NCI-H1436 treated with DMSO at 0.1 percent for 48 hours (cell line): ENCODE measurements around the gene TMC6.
A peak's percentile ranks its signal among the peaks of the same experiment; 100 is the strongest.

ENCODE experiments used
- DNase-seq: peaks from one replicate; lab custom pipeline; 2025; lab: John Stamatoyannopoulos, UW

TMC6 gene

DNA sequence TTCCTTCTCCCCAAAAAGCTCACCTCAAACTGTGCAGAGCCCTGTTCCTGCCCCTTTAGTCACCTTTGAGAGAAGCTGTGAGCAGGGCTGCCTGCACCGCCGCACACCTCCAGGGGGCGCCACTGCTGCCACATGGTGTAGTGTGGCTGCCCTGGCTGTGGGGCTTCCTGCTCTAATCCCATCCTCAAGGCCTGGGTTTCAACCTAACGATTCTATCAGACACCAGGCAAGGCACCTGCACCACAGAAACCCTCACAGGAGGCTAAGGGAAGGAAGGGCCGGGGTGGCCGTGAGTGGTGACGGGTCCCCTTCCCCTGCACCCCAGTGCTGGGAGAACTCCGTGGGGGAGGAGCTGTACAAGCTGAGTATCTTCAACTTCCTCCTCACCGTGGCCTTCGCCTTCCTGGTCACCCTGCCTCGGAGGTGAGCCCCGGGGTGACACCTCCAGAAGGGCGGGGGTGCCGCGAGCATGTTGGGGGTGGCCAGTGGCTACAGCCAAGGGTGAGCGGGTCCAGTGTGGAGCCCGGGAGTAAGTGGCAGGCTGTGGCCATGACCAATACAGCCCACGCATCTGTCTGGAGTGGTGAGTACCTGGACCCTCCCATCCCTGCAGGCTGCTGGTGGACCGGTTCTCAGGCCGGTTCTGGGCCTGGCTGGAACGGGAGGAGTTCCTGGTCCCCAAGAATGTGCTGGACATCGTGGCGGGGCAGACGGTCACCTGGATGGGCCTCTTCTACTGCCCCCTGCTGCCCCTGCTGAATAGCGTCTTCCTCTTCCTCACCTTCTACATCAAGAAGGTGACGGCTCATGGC, 9.0 kb upstream of the TMC6 start:
- DNase-seq, result no peak

DNA sequence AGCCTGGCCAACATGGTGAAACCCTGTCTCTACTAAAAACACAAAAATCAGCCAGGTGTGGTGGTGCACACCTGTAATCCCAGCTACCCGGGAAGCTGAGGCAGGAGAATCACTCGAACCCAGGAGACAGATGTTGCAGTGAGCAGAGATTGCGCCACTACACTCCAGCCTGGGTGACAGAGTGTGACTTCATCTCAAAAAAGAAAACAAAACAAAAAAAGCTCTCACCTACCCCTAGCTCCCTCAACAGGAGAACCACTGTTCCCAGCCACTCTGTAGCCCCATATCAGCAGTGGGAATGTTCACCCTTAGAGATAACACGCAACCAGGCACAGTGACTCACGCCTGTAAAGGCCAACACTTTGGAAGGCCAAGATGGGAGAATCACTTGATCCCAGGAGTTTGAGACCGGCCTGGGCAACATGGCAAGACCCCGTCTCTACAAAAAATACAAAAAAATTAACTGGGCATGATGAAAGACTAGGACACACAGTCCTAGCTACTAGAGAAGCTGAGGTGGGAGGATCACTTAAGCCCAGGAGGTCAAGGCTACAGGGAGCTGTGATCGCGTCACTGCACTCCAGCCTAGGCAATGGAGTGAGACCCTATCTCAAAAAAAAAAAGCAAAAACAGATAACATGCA, 7.4 kb upstream of the TMC6 start:
- no peak for DNase-seq

DNA sequence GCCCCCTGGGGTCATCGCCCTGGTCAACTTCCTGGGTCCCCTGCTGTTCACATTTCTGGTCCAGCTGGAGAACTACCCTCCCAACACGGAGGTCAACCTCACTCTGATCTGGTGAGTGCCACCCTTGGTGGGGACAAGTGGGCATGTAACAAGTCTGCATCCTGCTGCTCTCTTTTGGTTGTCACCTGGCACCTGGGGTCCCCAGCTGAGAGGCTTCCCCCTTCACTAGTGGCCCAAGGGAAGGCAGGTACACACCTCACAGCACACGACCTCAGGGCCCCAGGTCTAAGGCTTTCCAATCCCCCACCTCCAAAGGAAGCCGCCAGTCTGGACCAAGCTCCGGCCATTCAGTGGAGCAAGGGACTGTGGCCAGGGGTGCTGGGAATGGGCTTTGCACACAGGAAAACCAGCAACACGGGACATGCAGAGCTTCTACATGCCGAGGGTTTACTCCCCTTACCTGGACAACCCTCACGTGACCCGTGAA, 6.4 kb upstream of the TMC6 start:
- no peak for DNase-seq

DNA sequence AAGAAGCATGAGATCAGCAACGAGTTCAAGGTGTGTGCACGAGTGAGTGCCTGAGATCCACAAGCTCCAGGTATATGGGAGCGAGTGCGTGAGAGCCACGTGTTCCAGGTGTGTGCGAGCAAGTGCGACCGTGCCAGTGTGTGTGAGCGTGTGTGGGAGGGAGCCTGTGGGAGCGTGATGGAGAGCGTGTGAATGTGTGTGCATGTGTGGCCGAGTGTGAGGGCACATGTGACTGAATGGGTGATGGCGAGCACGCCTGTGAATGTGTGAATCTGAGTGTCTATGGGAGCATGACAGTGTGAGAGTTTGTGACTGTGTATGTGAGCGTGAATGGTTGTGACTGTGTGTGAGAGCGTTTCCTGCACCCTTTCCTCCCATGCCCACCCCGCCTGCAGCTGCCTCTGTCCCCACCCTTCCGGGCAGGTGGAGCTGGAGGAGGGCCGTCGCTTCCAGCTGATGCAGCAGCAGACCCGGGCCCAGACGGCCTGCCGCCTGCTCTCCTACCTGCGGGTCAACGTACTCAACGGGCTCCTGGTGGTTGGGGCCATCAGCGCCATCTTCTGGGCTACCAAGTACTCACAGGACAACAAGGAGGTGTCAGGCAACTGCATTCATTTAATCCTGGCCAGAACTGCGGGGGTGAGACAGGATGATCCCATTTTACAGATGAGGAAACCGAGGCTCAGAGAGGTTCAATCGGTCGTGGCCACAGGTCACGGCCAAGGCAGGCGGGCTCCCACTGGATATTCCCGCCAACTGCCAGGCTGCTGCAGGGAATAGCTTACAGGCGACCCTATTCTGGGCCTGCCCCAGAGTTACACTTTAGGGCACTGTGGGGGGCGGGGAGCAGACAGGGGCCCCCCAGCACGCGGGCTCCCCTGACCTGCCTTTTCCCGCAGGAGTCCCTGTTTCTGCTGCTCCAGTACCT, 5.7 kb upstream of the TMC6 start:
- peak; percentile 46 for DNase-seq

DNA sequence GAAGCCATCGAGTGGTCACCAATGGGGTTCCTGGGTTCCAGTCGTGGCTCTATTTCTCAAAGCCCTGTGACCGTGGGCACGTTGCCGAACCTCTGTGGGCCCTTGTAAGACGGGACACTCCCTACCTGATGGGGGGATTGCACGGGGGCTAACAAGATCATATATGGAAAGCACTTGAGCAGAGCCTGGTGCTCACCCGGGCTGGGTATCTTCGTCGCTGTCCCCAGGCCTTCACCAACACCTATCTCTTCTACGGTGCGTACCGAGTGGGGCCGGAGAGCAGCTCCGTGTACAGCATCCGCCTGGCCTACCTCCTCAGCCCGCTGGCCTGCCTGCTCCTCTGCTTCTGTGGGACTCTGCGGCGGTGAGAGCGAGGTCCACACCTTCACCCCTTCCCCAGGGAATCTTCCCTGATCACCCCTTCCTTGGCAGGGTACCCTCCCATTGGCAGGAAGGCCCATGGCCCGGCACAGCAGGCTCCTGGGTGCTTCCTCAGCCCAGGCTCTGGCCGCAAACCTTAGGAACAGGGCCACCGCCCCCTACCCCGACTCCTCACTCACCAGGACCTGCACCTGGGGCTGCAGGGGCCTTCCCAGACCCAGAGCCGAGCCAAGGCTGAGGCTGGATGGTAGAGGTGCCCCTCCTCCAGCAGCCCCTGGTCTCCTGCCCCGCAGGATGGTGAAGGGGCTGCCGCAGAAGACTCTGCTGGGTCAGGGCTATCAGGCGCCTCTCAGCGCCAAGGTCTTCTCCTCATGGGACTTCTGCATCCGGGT, 4.8 kb upstream of the TMC6 start:
- no peak for DNase-seq

DNA sequence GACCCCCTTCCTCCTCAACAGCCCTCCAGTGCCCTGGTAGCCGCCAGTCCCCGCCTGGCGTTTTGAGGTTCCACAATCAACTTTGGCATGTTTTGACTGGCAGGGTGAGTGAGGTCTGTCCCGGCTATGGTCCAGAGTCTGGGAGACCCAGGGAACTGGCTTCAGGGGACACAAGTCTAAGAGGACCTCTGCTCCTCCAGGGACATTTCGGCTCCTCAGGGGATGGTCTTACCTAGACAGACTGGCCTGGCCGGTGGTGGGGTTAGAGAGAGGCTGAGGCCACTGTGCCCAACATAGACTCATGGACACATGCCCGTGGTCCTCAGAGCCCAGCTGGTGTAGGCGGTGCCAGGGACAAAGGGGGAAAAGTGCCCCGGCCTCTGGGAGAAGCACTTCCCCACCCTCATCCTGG, 4.2 kb upstream of the TMC6 start:
- DNase-seq, result no peak

DNA sequence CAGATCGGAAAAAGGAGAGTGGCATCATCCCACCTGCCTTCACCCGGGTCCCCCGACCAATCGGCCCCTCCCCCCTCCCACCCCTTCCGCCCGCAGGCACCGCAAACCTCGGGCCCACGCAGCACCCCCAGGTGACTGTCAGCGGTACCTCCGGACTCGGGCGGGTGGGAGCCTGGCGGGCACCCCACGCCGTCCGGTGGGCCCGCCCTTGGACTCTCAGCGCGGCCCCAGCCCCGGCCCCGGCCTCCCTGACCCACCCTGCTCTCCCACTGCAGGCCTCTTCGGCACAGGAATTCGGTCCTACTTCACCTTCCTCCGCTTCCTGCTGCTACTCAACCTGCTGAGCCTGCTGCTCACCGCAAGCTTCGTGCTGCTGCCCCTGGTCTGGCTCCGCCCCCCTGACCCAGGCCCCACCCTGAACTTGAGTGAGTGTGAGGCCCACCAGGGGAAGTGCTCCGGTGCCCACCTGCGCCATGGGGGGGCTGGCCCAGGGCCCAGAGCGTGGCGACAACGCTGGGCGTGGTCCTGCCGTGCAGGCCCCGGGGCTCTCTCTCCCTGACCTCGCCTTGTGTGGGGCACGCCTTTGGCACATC, 3.6 kb upstream of the TMC6 start:
- DNase-seq, result no peak

DNA sequence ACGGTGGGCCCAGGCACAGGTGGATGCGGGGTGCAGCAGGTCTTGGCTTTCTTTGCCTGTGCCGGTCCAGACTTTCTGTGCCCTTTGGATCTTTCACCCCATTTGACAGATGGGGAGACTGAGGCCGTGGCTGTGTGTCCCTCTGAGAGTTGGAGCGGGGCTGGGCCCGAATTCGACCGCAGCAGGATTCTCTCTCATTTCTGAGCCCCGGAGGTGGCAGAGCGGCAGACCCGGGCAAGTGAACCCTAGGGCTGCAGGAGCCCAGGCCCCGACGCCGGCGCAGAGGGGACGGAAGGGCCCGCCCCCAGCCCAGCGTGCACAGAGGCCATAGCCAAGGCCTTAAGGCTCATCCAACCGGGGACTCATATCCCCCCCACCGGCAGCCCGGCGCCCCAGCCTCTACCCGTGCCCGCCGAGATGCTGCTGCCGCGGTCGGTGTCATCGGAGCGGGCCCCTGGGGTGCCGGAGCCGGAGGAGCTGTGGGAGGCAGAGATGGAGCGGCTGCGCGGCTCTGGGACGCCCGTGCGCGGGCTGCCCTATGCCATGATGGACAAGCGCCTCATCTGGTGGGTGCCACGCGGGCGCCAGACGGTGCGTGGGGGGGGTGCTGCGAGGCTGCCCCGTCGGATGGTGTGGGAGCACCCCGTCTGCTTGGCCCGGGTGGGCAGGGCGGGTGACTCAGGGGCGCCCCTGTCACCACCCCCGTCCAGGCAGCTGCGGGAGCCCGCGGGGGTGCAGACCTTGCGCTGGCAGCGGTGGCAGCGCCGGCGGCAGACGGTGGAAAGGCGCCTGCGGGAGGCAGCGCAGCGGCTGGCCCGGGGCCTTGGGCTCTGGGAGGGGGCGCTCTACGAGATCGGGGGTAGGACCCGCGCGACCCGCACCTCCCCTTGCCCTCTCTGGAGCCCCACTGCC, 2.9 kb upstream of the TMC6 start:
- DNase-seq, result no peak

DNA sequence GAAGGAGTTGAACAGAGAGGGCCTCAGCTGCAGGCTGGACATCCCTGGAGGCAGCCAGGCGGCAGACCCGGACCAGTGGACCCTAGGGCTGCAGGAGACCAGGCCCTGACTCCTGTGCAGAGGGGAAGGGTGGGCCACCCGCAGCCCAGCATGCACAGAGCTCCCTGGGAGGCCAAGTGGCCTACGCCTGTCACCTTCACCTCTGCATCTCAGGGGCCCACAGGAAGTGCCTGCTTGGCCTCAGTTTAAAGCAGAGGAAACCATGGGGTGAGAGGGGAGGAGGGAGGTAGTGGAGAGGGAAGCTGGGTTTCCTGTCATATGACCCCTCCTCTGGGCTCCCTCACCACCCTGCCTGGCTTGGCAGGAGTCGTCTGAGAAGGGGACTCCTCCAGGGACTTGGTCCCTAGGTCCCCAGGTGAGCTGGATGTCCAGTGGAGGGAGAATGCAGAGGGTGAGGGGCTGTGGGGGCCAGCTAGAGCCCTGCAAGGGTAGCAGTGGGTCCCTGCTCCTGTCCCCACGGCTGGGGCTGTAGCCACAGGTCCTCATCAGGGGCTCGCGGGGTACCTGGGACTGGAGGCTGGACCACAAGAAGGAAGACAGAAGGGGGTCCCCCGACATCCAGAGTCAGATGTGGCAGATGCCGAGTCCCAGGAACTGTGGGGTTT, 2.0 kb upstream of the TMC6 start, which contains the start of gene TMC8:
Gene TMC8 (plus strand): TSS at position 335 of the 665 bp plus-strand sequence. CDS start 818 bp downstream, outside the sequence.
- no peak for DNase-seq

DNA sequence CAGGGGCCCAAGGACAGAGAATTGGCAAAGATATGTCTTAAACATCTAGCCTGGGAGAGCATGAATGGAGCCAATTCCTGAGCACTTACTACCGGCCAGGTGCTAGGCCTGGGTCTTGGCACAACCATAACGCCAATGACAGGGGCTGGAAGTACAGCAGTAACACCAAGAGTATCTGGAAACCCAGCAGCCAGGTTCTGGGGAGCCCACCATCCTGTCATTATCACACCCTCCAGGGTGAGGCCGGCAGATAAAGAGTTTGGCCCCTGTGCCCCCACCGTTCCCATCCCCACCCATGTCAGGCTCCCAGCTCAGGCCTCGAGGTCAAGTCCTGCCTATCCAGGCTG, 1.5 kb upstream of the TMC6 start:
- no peak for DNase-seq

DNA sequence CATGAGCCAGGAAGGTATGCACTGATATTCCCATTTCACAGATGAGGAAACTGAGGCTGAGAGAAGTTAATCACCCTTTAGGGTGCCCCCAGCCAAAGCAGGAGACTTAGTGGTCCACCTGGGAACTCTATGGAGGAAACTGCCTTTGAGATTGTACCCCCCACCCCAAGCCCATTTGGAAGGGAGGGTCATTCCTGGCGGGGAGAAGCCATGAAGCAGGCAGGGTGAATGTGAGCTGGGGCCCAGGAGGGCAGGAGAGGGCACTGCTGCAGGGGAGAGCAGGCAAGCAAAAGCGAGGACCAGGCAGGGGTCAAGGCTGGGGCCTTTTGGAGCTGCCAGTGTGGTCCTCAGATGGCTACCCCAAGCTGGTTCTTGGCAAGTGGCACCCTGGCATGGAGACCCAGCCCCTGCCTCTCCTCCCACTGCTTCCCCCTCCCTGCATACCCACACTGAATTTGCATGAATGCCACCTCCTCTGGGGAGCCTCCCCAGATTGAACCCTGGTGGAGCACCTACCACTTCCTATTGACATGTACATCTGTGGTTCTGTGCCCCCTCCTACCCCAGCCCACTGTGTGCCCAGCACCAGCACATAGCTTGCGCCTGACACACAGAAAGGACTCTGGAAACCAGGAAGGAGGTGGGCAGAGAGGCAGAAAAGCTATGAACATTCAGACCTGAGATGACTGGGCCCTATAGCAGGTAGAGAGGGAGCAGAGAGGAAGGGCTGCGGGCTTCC, 965 bp upstream of the TMC6 start:
- DNase-seq, result no peak

DNA sequence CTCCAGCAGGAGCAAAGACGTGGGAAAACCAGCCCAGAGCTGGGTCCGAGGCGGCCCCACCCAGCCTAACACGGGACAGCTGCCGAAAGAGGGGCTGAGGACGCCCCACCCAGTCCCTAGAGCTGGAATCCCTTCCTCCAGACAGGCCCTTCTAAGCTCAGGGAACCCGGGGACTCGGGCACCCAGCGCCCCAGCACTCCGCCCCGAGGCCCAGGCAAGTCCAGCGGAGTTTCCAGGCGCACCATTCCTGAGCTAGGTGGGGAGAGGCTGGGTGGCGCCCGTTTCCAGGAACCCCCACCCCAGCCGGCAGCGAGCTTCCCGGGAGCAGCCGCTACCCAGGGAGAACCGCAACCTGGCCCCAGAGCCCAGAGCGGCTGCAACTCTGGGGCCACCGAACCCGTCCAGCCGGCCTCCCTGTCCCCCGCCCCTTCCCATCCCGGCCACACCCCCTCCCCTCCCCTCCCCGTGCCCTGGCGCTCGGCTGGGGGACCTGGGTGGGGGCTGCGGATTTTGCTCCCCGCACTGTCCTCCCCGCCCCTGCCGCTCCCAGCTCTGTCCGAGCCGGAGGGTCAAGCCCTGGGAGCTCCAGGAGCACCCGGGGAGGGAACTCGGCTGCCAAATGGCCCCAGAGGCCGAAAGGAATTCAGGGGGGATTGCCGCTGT, 536 bp downstream of the TMC6 start:
- DNase-seq, result no peak

DNA sequence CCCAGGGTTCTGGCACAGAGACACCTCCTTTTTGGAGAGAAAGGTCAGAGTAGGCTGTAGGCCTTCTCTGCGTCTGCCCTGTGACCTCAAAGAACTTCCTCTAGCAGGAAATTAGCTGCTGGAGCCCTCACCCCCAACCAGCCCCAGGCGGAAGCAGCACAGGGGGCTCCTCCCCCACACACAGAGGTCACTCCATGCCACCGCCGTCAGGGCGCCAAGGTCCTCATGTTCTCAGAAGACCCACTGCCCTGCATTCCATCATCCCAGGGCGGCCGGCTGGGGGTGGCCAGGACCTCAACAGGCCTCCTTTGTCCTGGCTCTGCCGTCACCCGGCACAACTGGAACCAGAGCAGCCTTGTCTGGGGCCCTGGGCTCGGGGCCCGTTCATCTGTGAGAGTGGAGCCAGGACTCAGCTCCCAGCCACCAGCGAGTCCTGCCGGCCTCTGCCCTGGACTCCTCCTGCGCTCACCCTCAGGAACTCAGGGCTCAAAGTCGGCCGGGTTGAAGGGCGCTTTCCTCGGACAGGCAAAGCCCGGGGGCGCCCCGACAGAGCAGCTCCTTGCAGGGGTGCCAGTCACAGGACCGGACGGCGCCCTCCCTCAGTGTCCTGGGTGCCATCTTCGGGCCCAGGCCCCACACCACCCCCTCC, 1.2 kb downstream of the TMC6 start:
- no peak for DNase-seq

DNA sequence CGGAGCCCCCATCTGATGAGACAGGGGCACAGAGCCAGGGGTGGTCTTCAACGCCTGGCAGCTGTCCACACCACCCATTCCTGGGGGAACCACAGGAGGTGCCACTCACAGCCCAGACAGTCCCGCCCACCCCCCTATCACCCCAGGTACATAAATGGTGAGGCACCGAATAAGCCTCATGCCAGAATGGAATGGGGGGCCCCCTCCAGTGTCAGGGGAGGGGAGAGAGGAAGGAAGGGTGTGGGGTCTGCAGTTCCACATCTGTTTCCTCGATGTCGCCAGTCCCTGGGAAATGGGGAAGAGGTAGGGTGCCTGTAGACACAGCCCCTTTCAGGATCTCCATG, 1.7 kb downstream of the TMC6 start:
- no peak for DNase-seq

DNA sequence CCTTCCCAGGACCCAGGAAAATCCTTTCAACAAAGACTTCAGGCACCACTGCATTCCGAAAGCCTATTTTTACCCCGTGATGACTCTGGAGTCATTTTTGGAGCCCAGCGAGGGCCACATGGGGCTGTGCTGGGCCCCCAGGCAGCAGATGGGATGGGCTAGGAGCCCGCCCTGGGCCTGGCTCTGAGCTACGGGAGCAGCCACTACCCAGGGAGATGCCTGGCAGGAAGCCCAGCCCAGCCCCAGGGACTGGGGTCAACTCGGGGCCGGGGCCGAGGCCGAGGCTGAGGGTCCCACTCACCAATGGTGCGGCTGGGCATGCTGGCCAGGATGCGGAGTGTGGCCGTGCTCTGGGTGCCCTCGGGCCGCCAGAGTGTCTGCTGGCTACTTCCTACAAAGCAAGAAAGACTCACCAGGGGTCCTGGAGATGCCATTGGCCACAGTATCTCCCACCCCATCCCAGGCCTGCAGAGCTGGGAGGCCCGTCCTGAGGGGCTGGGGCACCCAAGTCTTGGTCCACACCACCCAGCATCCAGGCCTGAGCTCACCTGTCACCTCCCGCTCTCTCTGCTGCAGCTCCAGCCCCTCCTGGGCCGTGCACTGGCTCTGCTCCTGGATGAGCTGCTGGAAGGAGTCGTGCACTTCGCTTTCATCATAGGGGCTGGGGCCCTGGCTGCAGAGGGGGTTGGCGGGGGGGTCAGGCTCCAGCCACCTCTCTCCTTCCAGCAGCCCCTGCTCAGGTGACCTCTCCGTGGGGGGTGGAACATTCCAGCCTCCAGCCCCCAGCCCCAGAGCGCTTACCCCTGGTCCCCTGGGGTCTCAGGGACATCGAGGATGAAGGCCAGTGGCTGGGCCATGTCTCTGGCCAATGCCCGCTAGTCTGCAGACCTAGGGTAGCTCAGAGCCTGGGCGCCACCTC, 2.3 kb downstream of the TMC6 start:
- DNase-seq, result no peak

DNA sequence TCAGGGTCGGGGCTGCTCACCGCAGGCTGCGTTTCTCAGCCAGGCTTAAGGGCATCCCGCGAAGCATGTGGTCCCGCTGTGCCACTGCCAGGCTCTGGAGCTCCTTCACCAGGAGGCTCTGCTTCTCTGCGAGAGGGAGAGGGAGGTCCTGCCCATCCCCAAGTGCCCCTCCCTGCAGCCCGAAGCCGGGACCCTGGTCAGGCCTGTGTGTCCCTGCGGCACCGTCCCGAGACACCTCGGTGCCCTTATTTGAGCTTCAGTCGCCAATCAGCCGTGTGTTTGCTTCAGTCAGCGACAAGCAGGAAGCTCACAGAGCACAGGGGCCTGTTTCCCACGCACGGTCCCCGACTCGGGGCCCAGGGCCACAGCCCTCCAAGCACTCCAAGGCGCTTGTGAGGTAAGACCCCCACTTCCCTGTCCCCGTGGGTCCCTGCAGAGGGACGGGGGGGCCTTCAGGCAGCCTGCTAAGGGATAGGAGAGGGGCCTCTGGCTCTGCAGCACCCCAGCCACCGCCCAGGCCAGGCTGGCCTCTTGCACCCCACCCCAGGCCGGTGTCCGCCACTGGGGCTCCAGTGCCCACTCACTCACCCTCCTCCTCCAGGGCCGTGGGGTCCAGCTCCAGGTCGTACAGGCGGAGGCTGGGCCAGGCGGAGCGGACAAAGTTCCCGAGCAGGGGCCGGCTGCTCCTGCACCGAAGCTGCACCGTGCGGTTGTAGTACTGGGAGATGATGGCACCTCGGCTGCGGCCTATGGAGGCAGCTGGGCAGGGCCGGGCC, 3.2 kb downstream of the TMC6 start:
- no peak for DNase-seq
